Sigmoid colon (tissue), 4 donors: Measurements from ENCODE around the gene NELFA.

Source experiments
- CTCF ChIP-seq, 4 experiments: fragments of 450-650 bp in 3 of 4; fragments of 200-600 bp in 1 of 4; IDR thresholded peaks; one replicate each; pipeline ENCODE4 v1.5.1; 2016 to 2019; ENCODE audit warnings: antibody characterized with exemption in 4 of 4, mild to moderate bottlenecking in 3 of 4, moderate library complexity in 2 of 4
- EP300 ChIP-seq, 4 donors: sonication (generic); formaldehyde crosslinking; IDR thresholded peaks; one replicate each; pipeline ENCODE4 v1.6.1; 2017; ENCODE audit warnings: antibody characterized with exemption in 4 of 4
- POLR2A ChIP-seq, 2 donors: fragments of 450-650 bp; IDR thresholded peaks; one replicate each; pipeline ENCODE4 v1.6.1; 2016; ENCODE audit warnings: antibody characterized with exemption in 2 of 2, mild to moderate bottlenecking in 2 of 2, moderate library complexity in 2 of 2

DNA sequence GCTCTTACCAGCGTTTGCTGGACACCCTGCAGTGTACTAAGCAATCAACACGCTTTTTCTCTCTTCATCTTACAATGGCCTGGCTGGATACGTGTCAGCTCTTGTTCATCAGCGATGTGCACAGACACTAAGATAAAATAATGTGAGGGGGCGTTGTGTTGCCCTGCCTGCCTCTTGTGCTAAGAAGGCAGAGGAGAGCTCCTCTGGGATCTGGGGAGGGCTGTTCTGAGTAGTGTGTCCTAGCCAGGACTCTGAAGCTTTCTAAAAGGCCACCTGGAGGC, 49.7 kb downstream of the NELFA start:
- no peak for TF ChIP-seq CTCF (IDR thresholded peaks at IDR 0.05)
- TF ChIP-seq EP300 (IDR thresholded peaks at IDR 0.05): no peak
- no peak for TF ChIP-seq POLR2A (IDR thresholded peaks at IDR 0.05)
